HepG2 (cell line): ENCODE data around the gene BCL2. TPM values are rescaled to one million over a fixed set of nuclear protein-coding genes. Genes with fewer than 3 reads are reported as not detected.

ENCODE experiments used
- CEBPB ChIP-seq: IDR thresholded peaks from 2 replicates; pipeline ENCODE4 v1.6.1; 2011; ENCODE audit warnings: low read depth, low read length, improper control_type of control experiment, borderline replicate concordance
- CTCF ChIP-seq: sonication (generic); formaldehyde crosslinking; IDR thresholded peaks from 2 replicates; pipeline ENCODE4 v1.5.0; 2020; ENCODE audit warnings: mild to moderate bottlenecking, missing genetic modification reagents, moderate library complexity
- FLYWCH1 ChIP-seq: sonication (generic); formaldehyde crosslinking; IDR thresholded peaks from 2 replicates; pipeline ENCODE4 v1.8.1; 2023; ENCODE audit warnings: mild to moderate bottlenecking, missing genetic modification reagents
- IRF1 ChIP-seq: sonication (generic); formaldehyde crosslinking; IDR thresholded peaks from 2 replicates; pipeline ENCODE4 v1.4.0; 2020; ENCODE audit warnings: low read depth, mild to moderate bottlenecking, missing genetic modification reagents
- NR1H2 ChIP-seq: sonication (generic); formaldehyde crosslinking; IDR thresholded peaks from 2 replicates; pipeline ENCODE4 v1.8.1; 2022; ENCODE audit warnings: low read depth, missing genetic modification reagents, borderline replicate concordance
- PAXIP1 ChIP-seq: sonication (generic); formaldehyde crosslinking; conservative IDR thresholded peaks from 2 replicates; pipeline ENCODE4 v1.4.0; 2020; ENCODE audit warnings: mild to moderate bottlenecking, missing genetic modification reagents, moderate library complexity
- POGK ChIP-seq: sonication (generic); formaldehyde crosslinking; conservative IDR thresholded peaks from 2 replicates; pipeline ENCODE4 v1.8.0; 2022; ENCODE audit warnings: mild to moderate bottlenecking, moderate library complexity, missing genetic modification reagents
- SUZ12 ChIP-seq: fragments of 150-350 bp; IDR thresholded peaks from 2 replicates; pipeline ENCODE4 v1.6.1; 2014; ENCODE audit warnings: low read depth, low read length
- ZNF589 ChIP-seq: sonication (generic); formaldehyde crosslinking; conservative IDR thresholded peaks from 2 replicates; pipeline ENCODE4 v1.8.0; 2022; ENCODE audit warnings: mild to moderate bottlenecking, moderate library complexity, missing genetic modification reagents
- ZNF598 ChIP-seq: sonication (generic); formaldehyde crosslinking; IDR thresholded peaks from 2 replicates; pipeline ENCODE4 v1.5.1; 2020; ENCODE audit warnings: mild to moderate bottlenecking, missing genetic modification reagents, borderline replicate concordance
- ZNF619 ChIP-seq: sonication (generic); formaldehyde crosslinking; IDR thresholded peaks from 2 replicates; pipeline ENCODE4 v1.4.0; 2020; ENCODE audit warnings: mild to moderate bottlenecking, missing genetic modification reagents
- polyA plus RNA-seq, 8 experiments: library from polyadenylated mRNA; depleted of rRNA in 3 of 8; stranded (reverse) in 7 of 8; unstranded in 1 of 8; fragments of >200 nt; fragmentation: Illumina TruSeq in 4 of 8; extraction: Trizol in 4 of 8; gene quantifications; 2 replicates each; pipeline versions ENCODE4 v1.2.1 to v1.2.3, GENCODE V29; 2011 to 2016; ENCODE audit warnings: low read depth in 4 of 8, missing spikeins in 1 of 8, mixed read lengths in 1 of 8; ENCODE audit not compliant: insufficient read depth in 1 of 8
- total RNA-seq, 5 experiments: library from RNA; depleted of rRNA; stranded (reverse); fragments of >200 nt; fragmentation: Illumina TruSeq; extraction: Trizol; gene quantifications; 2 replicates each; pipeline ENCODE4 v1.2.3, GENCODE V29; 2016; ENCODE audit warnings: low read depth in 1 of 5

BCL2 gene
- total and polyA plus RNA-seq, 2 of the 13 experiments (the other 11 are each of a cell fraction or from before 2014, with no cell fraction given): 0.07 to 0.53 TPM

- TF ChIP-seq ZNF589 (no peak), CEBPB (no peak), IRF1 (CRISPR knock-in tag) (no peak), SUZ12 (no peak), PAXIP1 (CRISPR knock-in tag) (no peak), CTCF (CRISPR knock-in tag) (no peak), FLYWCH1 (no peak), POGK (CRISPR knock-in tag) (no peak), NR1H2 (CRISPR knock-in tag) (no peak), ZNF619 (CRISPR knock-in tag) (no peak), ZNF598 (CRISPR knock-in tag) (no peak)
Observed at GRCh38 chr18:63160172-63160995, 159.2 kb downstream of the BCL2 start (continued).
